ENCODE data around the gene B4GALT7.
A peak's percentile ranks its signal among the peaks of the same experiment; 100 is the strongest.

The B4GALT7 gene

DNA sequence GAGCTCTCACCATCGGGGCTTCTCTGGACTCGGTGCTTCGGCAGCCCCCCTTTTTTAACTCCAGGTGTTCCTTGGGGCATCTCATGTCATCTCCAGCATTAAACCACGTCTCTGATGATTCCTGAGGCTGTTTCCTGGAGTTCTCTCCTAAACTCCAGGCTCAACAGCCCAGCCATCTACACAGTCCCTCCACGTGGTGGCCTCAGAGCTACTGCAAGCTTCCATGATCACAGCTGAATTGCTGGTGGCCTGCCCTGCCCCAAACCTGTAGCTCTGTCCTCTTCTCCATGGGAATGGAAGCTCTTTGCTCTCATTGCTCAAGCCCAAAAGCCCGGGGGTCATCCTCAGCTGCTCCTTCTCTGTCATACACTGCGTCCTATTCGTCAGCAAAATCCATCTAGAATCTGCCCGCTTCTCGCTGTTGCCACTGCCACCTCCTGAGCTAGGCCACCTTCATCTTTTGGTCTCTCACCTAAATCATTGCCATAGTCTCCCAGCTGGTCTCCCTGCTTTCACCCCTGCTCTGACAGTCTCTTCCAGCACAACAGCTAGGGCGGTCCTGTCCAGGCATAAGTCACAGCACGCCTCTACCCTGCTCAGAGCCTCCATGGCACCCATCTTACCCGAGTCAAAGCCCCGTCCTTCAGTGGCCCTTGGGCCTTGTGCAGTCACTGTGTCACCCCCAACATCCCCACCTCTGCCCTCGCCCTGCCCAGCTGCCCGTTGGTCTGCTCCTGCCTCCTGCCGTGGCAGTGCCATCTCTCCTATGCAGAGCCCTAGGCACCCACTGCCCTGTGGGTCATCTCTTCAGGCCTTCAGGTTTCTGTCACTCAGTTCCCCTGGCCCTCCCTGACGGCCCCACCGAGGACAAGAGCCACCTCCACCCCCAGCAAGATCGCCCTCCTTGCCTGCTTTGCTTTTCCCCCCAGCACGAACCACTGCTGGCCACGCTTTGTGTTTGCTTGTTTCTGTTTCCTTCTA is 6.4 kb downstream of the B4GALT7 start:
- TF ChIP-seq ZBTB7A (IDR thresholded peaks at IDR 0.05; ENCODE audit: low read depth) (no peak), EP300 (IDR thresholded peaks at IDR 0.05; ENCODE audit: borderline replicate concordance) (no peak), CREB1 (IDR thresholded peaks at IDR 0.05; ENCODE audit: low read depth) (no peak), EGR1 (IDR thresholded peaks at IDR 0.05) (no peak), TAF1 (IDR thresholded peaks at IDR 0.05; ENCODE audit: low read depth) (no peak), TCF12 (IDR thresholded peaks at IDR 0.05; ENCODE audit: low read depth) (no peak), YY1 (IDR thresholded peaks at IDR 0.05; ENCODE audit: low read depth) (no peak), FOXM1 (IDR thresholded peaks at IDR 0.05; ENCODE audit: borderline replicate concordance, low read depth) (no peak), TEAD4 (IDR thresholded peaks at IDR 0.05) (no peak), CEBPB (IDR thresholded peaks at IDR 0.05) (no peak), NFIC (IDR thresholded peaks at IDR 0.05) (no peak), RAD21 (IDR thresholded peaks at IDR 0.05; ENCODE audit: low read depth) (no peak)
- TF ChIP-seq, protein P1, sequence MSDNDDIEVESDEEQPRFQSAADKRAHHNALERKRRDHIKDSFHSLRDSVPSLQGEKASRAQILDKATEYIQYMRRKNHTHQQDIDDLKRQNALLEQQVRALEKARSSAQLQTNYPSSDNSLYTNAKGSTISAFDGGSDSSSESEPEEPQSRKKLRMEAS (IDR thresholded peaks at IDR 0.05): no peak
- TF ChIP-seq, protein P2, sequence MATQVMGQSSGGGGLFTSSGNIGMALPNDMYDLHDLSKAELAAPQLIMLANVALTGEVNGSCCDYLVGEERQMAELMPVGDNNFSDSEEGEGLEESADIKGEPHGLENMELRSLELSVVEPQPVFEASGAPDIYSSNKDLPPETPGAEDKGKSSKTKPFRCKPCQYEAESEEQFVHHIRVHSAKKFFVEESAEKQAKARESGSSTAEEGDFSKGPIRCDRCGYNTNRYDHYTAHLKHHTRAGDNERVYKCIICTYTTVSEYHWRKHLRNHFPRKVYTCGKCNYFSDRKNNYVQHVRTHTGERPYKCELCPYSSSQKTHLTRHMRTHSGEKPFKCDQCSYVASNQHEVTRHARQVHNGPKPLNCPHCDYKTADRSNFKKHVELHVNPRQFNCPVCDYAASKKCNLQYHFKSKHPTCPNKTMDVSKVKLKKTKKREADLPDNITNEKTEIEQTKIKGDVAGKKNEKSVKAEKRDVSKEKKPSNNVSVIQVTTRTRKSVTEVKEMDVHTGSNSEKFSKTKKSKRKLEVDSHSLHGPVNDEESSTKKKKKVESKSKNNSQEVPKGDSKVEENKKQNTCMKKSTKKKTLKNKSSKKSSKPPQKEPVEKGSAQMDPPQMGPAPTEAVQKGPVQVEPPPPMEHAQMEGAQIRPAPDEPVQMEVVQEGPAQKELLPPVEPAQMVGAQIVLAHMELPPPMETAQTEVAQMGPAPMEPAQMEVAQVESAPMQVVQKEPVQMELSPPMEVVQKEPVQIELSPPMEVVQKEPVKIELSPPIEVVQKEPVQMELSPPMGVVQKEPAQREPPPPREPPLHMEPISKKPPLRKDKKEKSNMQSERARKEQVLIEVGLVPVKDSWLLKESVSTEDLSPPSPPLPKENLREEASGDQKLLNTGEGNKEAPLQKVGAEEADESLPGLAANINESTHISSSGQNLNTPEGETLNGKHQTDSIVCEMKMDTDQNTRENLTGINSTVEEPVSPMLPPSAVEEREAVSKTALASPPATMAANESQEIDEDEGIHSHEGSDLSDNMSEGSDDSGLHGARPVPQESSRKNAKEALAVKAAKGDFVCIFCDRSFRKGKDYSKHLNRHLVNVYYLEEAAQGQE (IDR thresholded peaks at IDR 0.05; ENCODE audit: low read depth): no peak
- TF ChIP-seq, protein P3, sequence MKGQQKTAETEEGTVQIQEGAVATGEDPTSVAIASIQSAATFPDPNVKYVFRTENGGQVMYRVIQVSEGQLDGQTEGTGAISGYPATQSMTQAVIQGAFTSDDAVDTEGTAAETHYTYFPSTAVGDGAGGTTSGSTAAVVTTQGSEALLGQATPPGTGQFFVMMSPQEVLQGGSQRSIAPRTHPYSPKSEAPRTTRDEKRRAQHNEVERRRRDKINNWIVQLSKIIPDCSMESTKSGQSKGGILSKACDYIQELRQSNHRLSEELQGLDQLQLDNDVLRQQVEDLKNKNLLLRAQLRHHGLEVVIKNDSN (IDR thresholded peaks at IDR 0.05): no peak

DNA sequence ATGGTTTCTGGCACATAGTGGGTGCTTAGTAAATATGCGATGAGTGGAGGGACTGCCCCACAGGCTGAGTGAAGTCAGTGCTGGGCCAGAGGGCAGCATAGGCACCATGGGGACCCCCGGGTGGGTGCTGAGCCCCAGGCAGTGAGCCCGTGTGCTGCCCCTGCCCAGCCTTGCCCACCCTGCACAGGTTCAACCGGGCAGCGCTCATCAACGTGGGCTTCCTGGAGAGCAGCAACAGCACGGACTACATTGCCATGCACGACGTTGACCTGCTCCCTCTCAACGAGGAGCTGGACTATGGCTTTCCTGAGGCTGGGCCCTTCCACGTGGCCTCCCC is 7.2 kb downstream of the B4GALT7 start:
- TF ChIP-seq NFIC (IDR thresholded peaks at IDR 0.05): no peak
- TF ChIP-seq, protein P3 (IDR thresholded peaks at IDR 0.05): no peak
- TF ChIP-seq FOXM1 (IDR thresholded peaks at IDR 0.05; ENCODE audit: borderline replicate concordance, low read depth): no peak
- TF ChIP-seq, protein P1 (IDR thresholded peaks at IDR 0.05): 0 out of 2 replicates have a peak, but pooled peaks have one; percentile 20

DNA sequence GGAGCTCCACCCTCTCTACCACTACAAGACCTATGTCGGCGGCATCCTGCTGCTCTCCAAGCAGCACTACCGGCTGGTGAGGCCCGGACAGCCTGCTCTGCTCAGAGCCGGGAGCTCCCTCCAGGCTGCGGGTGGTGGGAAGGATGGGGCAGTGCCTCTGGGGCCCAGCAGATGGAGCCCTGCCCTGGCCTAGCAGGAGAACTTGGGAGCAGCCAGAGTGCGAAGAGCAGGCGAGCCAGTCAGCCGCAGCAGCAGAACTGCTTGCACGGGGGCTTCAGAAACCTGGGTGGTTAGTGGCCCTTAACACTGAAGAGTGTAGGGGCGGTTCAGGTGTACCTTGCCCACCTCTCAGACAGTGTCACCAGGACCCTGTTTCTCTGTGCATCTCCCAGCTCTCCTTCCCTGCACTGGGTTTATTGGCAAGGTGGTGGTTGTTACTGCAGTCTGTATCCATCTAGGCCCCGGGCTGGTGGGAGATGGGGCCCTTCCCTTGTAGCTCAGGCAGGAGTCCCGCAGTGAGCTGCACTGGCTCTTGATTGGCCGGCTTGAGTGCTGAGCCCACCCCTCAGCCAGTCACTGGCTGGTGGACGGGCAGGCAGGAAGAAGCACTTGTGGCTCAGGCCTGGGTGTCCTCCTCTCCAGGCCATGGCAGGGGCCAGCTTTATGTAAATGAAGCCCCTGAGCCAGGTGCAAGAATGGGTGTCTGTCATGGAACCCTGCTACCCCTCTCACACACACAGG is 7.7 kb downstream of the B4GALT7 start:
- no peak for TF ChIP-seq CREB1 (IDR thresholded peaks at IDR 0.05; ENCODE audit: low read depth)
- TF ChIP-seq, protein P1 (IDR thresholded peaks at IDR 0.05): 0 out of 2 replicates have a peak, but pooled peaks have one; percentile 0
- no peak for TF ChIP-seq FOXM1 (IDR thresholded peaks at IDR 0.05; ENCODE audit: borderline replicate concordance, low read depth)
- TF ChIP-seq NFIC (IDR thresholded peaks at IDR 0.05): no peak
- no peak for TF ChIP-seq EP300 (IDR thresholded peaks at IDR 0.05; ENCODE audit: borderline replicate concordance)
- TF ChIP-seq ZBTB7A (IDR thresholded peaks at IDR 0.05; ENCODE audit: low read depth): no peak
- TF ChIP-seq CEBPB (IDR thresholded peaks at IDR 0.05): no peak
- no peak for TF ChIP-seq TEAD4 (IDR thresholded peaks at IDR 0.05)
- TF ChIP-seq TAF1 (IDR thresholded peaks at IDR 0.05; ENCODE audit: low read depth): no peak
- TF ChIP-seq, protein P3 (IDR thresholded peaks at IDR 0.05): no peak
- TF ChIP-seq TCF12 (IDR thresholded peaks at IDR 0.05; ENCODE audit: low read depth): peak; percentile 14; the same call in 1 of the 2 replicates
- peak; percentile 81 for TF ChIP-seq RAD21 (IDR thresholded peaks at IDR 0.05; ENCODE audit: low read depth)
- TF ChIP-seq, protein P2 (IDR thresholded peaks at IDR 0.05; ENCODE audit: low read depth): no peak

DNA sequence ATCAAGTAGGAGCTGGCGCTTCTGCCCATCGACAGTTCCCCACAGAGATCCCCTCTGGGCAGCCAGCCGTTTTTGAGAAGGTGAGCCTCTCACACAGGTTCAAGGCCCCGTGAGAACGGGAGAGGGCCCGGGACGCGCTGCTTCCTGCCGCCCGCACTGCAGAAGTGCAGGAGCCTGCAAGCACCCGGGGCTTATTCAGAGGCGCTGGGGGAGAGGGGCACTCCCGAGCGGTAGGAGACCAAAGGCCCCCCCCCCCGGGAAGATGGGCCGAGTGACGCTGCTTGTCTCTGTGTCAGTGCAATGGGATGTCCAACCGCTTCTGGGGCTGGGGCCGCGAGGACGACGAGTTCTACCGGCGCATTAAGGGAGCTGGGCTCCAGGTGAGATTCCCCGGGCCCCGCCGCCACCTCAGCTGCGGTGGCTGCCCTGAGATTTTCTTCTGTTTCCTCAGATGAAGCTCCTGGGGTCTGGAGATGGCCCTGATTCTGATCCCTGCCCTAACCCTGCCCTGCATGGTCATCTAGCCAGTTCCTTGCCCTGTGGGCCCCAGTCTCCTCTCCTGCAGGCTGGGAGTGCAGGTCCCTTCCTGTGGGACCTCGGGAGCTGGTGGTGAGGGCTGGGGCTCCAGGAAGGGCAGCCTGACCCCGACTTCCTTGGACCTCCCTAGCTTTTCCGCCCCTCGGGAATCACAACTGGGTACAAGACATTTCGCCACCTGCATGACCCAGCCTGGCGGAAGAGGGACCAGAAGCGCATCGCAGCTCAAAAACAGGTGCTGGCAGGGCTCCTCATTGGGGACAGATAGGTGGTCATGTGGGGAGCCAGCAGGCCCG is 8.5 kb downstream of the B4GALT7 start:
- TF ChIP-seq TCF12 (IDR thresholded peaks at IDR 0.05; ENCODE audit: low read depth) (no peak), TEAD4 (IDR thresholded peaks at IDR 0.05) (no peak), YY1 (IDR thresholded peaks at IDR 0.05; ENCODE audit: low read depth) (no peak), EGR1 (IDR thresholded peaks at IDR 0.05) (no peak), TAF1 (IDR thresholded peaks at IDR 0.05; ENCODE audit: low read depth) (no peak), FOXM1 (IDR thresholded peaks at IDR 0.05; ENCODE audit: borderline replicate concordance, low read depth) (no peak), ZBTB7A (IDR thresholded peaks at IDR 0.05; ENCODE audit: low read depth) (no peak), NFIC (IDR thresholded peaks at IDR 0.05) (no peak), CREB1 (IDR thresholded peaks at IDR 0.05; ENCODE audit: low read depth) (no peak)
- TF ChIP-seq, protein P3 (IDR thresholded peaks at IDR 0.05): no peak
- TF ChIP-seq, protein P1 (IDR thresholded peaks at IDR 0.05): no peak
- TF ChIP-seq, protein P2 (IDR thresholded peaks at IDR 0.05; ENCODE audit: low read depth): no peak
